RCC 7860 (cell line): Measurements from ENCODE around the gene ZYX.
"Not testable (repeated sequence)": the region's sequence is repeated elsewhere in the genome, so short reads cannot be mapped to it uniquely, and the experiment has no call there.

Experiments
- DNase-seq: peaks from one replicate; pipeline ENCODE4 v3.0.0-alpha.2; 2015; ENCODE audit warnings: low spot score
- FAIRE-seq: peaks from 2 replicates; lab custom pipeline; 2012; peaks lifted over from hg19 to GRCh38; lab: Jason Lieb, UNC

Gene ZYX

DNA sequence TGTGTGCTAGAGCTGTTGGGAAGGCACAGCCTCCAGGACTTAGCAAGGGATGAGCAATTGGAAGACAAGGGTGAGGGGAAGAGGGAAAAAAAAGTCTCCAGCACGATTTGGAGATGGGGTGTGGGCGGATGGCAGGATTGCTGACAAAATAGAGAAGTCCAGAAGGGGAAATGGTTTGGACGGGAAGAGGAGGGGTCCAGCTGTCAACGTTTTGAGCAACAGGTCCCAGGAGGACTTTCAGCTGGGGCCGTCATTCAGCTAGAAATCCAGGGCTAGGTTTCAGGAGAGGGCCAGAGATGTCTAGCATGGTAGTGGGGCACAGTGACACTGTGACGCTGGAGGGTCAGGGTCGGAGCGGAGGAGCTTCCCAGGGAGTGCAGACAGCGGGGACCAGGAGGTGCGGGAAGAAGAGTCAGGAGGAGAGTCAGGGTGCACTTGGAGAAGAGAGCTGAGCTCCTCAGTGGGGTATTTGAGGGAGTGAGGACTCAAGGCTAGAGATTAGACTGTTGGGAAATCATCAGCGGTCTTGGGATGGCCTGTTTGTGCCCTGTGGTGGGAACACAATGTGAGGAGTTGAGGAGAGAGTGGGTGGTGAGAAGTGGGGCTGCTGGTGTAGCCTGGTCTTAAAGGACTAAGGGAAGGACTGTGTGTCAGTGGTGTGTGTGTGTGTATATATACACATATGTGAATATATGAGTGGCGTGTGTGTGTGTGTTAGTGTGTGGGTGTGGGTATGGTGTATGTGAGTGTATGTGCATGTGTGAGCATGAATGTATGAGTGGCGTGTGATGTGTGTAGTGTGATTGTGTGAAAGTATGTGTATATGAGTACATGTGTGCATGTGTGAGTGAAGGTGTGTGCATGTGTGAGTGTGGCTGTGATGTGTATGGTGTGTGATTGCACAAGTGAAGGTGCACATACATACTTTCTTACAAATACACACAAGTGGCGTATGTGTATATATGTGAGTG is 3.8 kb downstream of the ZYX start:
- no peak for FAIRE-seq
- DNase-seq, result no peak

DNA sequence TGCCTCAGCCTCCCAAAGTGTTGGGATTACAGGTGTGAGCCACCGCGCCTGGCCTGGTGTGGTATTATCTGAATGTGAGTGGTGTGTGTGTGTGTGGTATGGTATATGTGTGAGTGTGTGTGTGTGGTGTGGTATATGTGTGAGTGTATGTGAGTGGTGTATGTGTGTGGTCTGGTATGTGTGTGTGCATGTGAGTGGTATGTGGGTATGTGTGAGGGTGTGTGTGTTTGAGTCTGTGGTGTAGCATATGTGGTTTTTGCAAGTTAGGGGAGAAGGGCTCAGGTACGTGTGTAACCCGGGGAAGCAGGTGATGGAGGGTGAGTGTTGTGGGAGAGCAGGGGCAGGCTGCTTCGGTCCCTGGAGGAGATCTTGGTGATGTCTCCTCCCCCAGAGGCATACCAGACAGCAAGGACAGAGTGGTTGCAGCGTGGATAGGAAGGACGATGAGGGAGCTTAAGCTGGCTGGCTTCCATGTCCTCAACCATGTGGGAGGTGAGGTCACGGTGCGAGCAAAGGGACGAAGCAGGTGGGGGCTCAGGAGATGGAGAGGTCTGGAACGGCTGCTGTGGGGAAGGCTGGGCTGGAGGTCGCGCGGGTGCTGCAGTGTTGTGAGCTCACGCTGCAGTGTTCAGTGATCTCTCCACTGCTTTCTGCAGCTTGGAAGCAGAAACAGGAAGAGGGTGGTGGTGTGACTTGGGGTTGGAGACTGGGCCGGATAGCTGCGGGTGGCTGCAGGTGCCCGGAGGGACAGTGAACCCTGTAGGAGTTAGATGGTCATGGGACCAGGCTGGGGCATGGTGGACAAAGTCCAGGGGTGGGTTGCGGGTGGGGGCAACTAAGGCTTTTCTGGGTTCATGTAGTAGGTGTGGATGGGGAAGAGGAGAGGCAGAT is 5.0 kb downstream of the ZYX start:
- FAIRE-seq (no peak), DNase-seq (no peak)

DNA sequence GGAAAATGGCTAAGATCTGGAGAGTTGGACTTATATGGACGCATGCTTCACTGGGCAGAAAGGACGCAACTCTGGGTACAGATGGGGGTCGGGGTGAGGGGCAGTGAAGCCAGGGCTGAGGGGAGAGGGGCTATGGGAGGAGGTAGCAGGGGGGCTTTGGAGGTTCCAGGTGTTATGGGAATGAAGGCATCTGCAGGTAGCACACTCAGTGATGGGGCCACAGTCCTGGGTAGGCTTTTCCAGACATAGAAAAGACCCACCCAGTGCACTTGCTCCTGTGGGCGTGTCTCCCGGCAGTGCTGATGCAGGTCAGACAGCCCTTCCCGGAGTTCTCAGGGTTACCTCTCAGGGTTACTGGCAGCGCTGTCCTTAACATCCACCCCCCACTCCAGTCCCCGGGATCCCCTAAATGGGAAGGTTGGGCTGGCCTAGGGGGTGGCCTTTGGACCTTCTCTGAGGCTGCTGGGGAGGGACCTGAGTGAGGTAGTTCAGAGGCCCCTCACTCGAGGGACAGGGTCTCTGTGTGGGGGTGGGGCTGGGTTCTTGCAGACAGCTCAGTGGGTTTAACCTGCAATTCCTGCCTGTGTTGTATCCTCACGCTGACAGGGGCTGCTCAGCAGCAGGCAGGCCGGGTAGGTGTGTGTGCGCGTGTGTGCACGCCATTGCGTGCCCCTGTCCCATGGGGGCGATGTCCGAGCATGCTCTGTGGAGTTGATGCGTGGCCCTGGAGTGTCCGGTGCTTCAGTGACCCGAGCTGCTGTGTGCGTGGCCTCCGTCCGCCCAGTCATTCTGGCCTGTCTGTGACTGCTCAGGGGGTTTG is 6.2 kb downstream of the ZYX start:
- FAIRE-seq (no peak), DNase-seq (no peak)

DNA sequence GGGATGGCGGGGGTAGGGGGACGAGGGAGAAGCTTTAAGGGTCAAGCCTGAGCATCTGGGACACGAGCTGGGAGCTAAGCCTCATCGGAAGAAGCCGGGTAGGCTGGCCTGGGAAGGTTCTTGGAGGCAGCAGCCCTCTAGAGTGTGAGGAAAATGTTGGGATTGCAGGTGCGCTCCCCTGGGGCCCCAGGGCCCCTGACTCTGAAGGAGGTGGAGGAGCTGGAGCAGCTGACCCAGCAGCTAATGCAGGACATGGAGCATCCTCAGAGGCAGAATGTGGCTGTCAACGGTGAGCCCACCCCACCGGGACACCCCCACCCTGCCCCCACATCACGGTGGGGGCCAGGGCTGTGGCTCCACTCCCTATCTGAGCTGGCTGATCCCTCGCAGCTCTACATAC is 6.9 kb downstream of the ZYX start:
- no peak for FAIRE-seq
- DNase-seq, result no peak

DNA sequence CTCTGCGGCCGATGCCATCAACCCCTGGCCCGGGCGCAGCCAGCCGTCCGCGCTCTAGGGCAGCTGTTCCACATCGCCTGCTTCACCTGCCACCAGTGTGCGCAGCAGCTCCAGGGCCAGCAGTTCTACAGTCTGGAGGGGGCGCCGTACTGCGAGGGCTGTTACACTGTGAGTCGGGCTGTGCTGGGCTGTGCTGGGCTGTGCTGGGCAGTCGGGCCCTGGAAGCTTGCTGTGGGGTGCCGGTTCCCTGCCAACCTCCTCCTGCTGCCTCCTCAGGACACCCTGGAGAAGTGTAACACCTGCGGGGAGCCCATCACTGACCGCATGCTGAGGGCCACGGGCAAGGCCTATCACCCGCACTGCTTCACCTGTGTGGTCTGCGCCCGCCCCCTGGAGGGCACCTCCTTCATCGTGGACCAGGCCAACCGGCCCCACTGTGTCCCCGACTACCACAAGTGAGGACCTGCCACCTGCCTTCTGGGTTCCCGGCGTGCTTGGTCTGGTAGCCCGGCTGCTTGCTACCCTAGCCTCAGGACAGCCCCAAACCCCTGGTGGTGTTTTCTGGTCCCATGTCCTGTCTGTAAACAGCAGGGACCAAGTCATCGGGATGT is 7.5 kb downstream of the ZYX start:
- FAIRE-seq, result no peak

DNA sequence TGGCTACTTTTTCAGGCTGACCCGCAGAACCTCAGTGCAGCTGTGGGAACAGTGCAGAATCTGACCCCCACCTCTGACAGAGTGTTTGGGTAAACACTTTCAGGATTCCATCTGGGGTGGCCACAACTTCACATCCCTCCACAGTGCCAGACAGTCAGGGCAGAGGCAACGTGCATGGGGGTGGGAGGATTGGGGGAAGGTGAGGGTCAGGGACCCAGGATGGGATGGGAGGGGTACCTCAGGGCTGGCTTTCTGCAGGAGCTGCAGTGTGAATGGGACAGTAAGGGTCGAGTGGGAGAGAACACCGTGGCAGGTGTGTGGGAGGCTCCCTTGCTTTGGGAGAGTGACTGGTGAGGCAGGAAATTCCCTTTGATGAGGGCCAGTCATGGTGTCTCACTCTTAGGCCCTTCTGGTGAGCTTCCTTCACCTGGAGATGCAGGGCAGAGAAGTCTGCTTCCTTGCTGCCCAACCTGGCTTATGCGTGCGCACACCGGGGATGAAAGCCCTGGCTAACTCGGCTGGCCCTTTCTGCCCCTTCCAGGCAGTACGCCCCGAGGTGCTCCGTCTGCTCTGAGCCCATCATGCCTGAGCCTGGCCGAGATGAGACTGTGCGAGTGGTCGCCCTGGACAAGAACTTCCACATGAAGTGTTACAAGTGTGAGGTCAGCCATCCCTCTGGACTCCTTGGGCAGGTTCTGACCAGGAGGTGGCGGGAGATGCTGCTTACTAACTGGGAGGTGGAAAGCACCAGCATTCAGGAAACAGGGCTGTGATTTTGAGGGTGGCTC is 8.4 kb downstream of the ZYX start:
- no peak for FAIRE-seq

More for the DNA sequence above, 7.5 kb downstream of the ZYX start:
- DNase-seq, result no peak

DNA sequence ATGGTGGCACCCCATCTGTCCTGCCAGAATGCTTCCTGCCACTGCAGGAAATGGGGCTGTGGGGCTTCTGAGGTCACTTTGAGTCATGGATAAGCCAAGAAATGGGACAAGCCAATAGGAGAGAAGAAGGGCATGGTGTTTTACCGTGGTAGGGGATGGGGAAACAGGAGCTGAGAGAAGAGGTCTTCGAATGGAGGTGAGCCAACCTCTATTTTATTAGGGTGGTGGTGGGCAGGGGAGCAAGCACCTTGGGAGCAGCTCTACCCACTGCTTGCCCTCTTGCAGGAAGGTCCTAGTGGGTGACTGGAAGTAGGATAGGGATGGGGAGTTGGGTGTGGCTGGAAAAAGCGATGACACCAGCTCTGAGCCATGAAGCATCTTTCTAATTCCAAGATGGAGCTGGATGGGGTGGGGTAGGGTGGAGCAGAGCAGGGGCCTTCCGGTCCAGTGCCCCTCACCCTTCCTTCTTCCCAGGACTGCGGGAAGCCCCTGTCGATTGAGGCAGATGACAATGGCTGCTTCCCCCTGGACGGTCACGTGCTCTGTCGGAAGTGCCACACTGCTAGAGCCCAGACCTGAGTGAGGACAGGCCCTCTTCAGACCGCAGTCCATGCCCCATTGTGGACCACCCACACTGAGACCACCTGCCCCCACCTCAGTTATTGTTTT is 9.1 kb downstream of the ZYX start:
- DNase-seq (no peak), FAIRE-seq (no peak)

More for the DNA sequence above, 8.4 kb downstream of the ZYX start:
- no peak for DNase-seq

DNA sequence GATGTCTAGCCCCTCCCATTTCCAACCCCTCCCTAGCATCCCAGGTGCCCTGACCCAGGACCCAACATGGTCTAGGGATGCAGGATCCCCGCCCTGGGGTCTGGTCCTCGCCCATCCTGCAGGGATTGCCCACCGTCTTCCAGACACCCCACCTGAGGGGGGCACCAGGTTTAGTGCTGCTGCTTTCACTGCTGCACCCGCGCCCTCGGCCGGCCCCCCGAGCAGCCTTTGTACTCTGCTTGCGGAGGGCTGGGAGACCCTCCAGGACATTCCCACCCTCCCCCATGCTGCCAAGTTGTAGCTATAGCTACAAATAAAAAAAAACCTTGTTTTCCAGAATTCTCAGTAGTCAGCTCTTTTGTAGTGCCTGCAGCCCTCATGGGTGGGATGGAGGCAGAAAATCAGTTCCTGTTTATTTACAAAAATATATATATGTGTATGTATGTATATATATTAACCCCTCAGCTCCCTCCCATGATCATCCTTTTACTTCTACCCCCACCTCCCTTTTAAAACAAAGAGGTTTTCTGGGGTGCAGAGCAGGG is 9.7 kb downstream of the ZYX start:
- FAIRE-seq, result no peak
- DNase-seq, result no peak

DNA sequence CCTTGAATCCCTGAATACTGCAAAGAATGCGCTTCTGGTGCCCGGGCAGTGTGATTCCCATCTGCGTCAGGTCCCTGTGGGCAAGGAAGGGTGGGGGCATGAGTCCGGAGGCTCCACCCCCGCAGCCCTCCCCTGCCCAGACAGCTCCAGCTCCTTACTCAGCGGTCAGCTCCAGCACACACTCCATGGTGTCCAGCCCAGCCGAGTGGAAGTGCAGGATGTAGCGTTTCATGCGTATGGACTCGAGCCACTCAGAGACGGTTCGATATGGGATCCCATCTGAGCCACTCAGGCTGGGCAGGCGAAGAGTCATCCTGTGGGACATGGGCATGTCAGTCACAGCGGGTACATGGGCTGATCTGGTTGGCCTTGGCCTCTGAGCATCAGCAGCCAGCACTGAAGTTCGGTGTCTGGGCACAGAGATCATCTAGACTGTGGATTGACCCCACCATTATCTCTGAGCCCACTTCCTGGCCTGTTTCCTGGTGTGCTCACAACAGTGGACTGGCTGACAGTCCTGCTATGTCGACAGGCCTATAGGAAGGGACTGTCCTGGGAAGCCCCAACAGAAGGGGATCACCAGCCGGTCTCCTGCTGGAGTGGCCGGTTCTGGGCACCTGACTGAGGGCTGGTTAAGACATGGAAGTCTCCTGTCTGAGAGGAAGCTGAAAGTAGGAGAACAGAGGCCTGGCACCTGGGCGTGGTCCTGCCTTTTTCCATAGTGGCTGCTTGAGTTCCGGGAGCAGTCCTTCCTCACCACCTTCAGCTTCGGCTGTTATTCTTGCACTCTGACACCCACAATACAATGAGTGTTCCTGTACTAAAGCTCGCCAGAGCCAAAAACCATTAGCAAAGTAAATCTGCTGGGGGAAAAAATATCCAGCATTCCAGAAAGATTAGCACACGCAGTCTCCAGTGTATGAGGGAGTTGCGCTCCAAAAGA is 10.6 kb downstream of the ZYX start:
- FAIRE-seq (no peak), DNase-seq (no peak)

DNA sequence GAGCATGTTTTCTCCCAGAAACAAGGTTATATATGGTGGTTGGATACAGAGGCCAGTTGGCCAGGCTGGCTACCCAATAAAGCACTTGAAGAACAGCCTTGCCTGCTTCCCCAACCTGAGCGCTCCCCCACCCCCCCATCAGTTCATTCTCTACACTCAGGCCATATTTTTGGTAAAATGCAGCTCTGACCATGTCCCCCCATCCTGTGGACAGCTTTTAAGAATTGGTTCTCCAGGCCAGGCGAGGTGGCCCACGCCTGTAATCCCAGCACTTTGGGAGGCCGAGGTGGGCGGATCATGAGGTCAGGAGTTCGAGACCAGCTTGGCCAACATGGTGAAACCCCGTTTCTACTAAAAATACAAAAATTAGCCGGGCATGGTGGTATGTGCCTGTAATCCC is 11.3 kb downstream of the ZYX start:
- not testable (repeated sequence) for DNase-seq, FAIRE-seq

DNA sequence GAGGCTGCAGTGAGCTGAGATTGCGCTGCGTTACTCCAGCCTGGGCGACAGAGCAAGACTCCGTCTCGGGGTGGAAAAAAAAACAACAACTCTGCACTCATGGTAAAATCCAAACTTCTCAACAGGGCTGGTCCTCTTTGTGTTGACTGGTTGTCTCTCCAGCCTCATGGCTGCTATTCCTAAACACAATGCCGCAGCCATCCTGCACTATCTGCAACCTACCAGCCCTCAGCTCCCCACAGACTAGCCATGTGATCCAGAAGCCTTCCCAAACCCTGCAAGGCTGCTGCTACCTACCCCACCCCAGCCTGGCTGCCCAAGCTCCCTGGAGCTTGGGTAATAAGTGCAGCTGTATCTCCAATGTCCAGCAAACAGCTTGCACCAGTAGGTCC is 11.7 kb downstream of the ZYX start:
- FAIRE-seq (no peak), DNase-seq (no peak)

DNA sequence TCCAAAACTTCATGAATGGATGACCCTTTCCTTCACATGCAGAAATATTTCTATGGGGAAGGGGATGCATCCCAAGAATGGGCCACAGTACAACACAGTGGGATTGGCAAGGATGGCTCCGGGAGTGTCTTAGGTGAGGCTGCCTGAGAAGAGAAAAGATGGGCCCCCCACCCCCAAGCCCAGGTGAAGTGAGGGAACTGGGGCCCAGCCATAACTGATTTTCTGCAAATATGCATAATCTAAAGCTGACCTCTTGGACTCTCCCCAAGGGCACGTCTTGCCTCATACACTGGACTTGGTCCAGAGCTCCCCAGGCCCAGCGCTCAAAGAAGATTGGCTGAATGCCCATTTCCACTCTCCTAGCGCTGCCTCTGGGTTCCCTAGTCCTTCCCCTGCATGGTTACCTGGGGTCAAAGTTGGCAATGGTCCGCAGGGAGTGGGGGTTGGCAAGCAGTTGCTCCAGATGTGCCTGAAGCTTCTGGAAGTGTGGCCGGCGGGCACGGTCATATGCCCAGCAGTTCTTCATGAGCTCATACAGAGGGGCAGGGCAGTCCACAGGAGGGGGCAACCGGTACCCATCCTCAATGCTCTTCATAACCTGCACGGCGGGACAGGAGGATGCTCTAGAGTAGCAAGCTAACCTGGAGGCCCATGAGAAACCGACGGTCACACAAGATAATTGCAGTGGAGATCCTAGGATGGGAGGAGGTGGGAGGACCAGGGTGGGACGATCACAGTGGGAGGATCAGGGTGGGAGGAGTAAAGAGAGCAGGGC is 12.3 kb downstream of the ZYX start:
- FAIRE-seq (no peak), DNase-seq (no peak)

DNA sequence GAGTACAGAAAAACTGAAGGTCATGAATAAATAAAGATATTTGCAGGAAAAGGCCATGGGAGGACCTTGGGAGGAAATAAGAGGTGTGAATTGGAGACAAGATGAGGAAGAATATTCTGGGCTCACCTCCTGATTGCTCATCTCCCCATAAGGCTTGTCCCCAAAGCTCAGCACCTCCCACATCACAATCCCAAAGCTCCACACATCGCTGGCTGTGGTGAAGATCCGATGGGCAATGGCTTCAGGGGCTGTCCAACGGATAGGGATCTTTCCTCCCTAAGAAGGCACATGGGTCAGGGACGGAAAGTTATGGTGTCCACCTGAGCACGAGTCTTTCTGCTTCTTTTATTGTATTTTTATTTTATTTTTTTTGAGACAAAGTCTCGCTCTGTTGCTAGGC is 12.9 kb downstream of the ZYX start:
- FAIRE-seq, result no peak

DNA sequence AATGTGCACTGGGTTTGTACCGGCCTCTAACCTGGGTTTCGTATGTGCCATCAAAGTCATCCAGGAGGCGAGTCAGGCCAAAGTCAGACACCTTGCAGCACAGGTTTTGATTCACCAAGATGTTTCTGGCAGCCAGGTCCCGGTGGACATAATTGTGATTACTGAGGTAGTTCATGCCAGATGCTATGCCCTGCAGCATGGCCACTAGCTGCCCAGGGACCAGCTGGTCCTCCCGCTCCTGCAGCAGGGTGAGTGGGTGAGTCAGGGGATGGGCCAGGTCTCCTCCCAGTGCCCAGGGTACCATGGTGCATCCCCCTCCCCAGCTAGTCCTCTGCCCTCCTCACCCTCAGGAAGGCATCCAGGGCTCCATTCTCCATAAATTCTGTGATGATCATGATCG is 13.6 kb downstream of the ZYX start:
- FAIRE-seq, result no peak
- DNase-seq, result no peak

More for the DNA sequence above, 12.9 kb downstream of the ZYX start:
- DNase-seq, result no peak

DNA sequence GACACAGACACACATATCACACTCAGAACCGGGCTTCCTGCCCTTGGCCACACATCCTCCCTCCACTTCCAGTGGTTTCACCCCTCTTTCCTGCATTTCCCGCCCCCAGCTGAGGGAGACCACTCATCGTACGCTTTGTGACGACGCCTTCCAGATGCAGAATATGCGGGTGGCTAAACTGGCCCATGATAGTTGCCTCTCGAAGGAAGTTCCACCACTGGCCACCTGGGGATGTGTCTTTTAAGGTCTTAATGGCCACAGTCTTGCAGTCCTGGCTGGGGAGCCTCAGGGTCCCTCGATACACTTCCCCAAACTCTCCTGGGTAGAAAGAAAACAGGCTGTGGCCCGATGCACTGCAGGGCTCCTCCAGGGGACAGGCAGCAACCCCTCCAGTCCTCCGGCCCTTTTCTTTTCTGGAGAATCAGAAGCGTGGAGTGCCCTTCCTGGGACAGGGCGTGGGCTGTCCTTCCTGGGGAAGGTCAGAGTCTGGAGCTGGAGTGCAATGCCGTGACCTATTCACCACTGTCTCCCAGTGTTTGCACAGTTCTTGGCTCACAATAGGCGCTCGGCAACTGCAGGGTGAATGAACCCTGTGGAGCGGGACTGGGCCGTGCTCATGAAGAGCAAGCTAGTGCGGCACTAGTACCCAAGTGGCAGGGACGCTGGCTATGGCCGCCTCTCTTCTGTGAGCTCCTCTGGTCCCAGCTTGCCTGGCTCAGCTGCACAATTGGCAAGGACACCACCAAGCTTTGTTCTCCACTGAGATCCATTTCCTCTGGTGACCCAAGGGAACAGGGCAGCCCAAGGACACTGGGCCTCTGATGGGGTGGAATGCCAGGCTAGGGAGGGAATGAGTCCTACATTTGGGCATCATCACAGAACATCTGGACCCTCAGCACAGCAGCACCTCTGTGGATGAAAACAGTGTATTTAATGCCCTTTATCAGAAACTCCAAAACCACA is 14.3 kb downstream of the ZYX start:
- no peak for DNase-seq
- no peak for FAIRE-seq

DNA sequence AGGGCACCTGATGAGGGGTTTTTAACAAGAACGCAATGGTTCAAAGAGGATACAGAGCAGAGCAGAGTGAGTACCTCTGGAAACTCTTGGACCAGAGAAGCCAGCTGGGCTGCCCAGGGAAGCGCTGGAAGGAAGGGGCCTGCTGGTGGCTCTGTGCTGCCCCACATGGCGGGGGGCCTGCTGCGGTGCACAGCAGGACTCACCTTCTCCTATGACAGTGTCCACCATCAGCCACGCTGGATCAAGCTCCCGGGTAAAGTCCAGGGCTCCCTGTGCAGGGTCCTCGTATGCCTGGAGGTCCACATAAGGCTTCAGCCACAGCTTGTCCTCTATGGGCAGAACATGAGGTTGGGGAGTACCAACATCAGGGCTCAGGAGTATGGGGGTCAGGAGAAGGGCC is 15.0 kb downstream of the ZYX start:
- FAIRE-seq (no peak), DNase-seq (no peak)
